Upper lobe of left lung (tissue), 6 donors: ENCODE measurements around the gene TMEM184B. TPM values are rescaled to one million over a fixed set of nuclear protein-coding genes. Genes with fewer than 3 reads are reported as not detected.

Experiments used
- ATAC-seq, 2 donors: fragments of 200-7000 bp; cut with Tn5 transposase; one replicate each; pipeline ENCODE4 v1.9.1; 2022; ENCODE audit warnings: mild to moderate bottlenecking in 2 of 2, moderate library complexity in 2 of 2; ENCODE audit not compliant: low FRiP score in 2 of 2
- DNase-seq, 2 donors: peaks; one replicate each; pipeline ENCODE4 v3.0.0-alpha.2; 2019 to 2020
- H3K27ac ChIP-seq, 4 donors: fragments of 200-600 bp; sonication (generic); one replicate each; pipeline ENCODE4 v1.5.1; 2016 to 2019
- H3K27me3 ChIP-seq, 4 donors: fragments of 200-600 bp; sonication (generic); one replicate each; pipeline ENCODE4 v1.5.1; 2017 to 2019
- H3K36me3 ChIP-seq, 4 donors: fragments of 200-600 bp; sonication (generic); one replicate each; pipeline ENCODE4 v1.5.1; 2016 to 2019
- H3K4me1 ChIP-seq, 4 donors: fragments of 200-600 bp; sonication (generic); one replicate each; pipeline ENCODE4 v1.5.1; 2018 to 2019
- H3K4me3 ChIP-seq, 4 donors: fragments of 200-600 bp; sonication (generic); one replicate each; pipeline ENCODE4 v1.5.1; 2017 to 2019; ENCODE audit warnings: mild to moderate bottlenecking in 2 of 4, moderate library complexity in 1 of 4
- H3K9me3 ChIP-seq, 4 donors: fragments of 200-600 bp; sonication (generic); one replicate each; pipeline ENCODE4 v1.5.1; 2018 to 2019
- EP300 ChIP-seq, 4 donors: sonication (generic); formaldehyde crosslinking; IDR thresholded peaks; one replicate each; pipeline ENCODE4 v1.5.1; 2017; ENCODE audit warnings: antibody characterized with exemption in 4 of 4, control low read depth in 2 of 4
- POLR2A ChIP-seq, 4 donors: fragments of 450-650 bp; IDR thresholded peaks; one replicate each; pipeline ENCODE4 v1.5.1; 2016 to 2017; ENCODE audit warnings: antibody characterized with exemption in 4 of 4, mild to moderate bottlenecking in 2 of 4
- POLR2AphosphoS5 ChIP-seq, 2 donors: sonication (generic); formaldehyde crosslinking; IDR thresholded peaks; one replicate each; pipeline ENCODE4 v1.5.1; 2017; ENCODE audit warnings: antibody characterized with exemption in 2 of 2
- WGBS, 2 donors: methylation state at CpG; one replicate each; pipeline ENCODE4 v1.1.5; 2017 to 2018; 5-methylcytosine and 5-hydroxymethylcytosine counted together
- total RNA-seq, 6 donors: library from RNA; depleted of rRNA in 4 of 6; stranded (reverse); fragments of >200 nt in 4 of 6; gene quantifications; one replicate each; pipeline versions ENCODE4 v1.1.0 to v1.2.1, GENCODE V29; 2016 to 2021
- TF ChIP-seq, protein P1 (sequence below), 6 experiments: fragments of 450-650 bp in 4 of 6; fragments of 200-600 bp in 2 of 6; sonication (generic) in 2 of 6; IDR thresholded peaks; one replicate each; pipeline ENCODE4 v1.5.1; 2016 to 2019; ENCODE audit warnings: antibody characterized with exemption in 6 of 6
- donor health status: DM: no; HTN: no; CAD: no; lungs with moderate emphysema.
- donor health status: DM: no; HTN: yes; CAD: no; lungs with severe emphysema.

TMEM184B gene
- total RNA-seq, 6 donors from 2014 or later, result 47.5 to 141 (median 72.1) TPM

DNA sequence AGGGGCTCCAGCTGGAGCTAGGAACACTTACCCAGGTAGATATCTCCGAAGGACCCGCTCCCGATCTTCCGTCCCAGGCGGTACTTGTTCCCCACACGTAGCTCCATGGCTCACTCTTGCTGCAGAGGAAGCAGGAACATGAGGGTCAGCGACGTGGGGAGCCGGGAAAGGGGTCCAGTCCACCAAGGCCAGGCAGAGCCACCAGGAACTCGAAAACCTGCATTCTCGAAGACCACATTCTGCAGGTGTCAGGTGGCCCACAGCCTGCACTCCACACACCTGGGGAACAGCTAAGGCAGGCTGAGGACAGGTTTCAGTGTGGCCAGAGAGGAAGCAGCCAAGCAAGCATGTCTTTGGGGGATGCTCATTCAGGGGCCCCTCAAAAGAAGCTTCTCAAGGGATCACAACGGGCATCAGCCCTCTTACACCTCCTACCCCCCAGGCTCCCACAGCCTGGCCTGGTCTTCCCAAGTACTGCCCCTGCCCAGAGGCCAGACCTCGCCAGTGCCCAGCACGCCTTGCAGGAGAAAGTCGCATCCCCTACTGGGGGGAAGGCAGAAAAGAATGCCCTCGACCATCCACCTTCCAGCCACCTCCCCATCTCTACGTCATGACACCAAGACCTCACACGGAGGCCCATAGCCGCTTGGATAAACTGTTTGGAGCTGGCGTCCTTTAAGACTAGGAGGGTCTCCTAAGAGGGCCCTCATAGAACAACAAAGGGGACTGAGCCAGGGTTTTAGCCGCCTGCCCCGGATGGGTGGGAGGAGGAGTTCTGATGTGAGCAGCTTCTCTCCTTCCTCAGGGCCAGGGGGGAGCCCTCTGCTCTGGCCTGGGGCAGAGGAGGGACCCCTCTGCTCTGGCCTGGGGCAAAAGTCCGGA is 41.5 kb upstream of the TMEM184B start:
- peaks cover 68 to 84% (median 71%) of the 10 kb centered on the region in 4 donors for H3K4me1 ChIP-seq
- 65 to 75% methylated on average over 11 to 23 of the region's 23 CpGs for WGBS, 2 donors
- no peak for ATAC-seq

DNA sequence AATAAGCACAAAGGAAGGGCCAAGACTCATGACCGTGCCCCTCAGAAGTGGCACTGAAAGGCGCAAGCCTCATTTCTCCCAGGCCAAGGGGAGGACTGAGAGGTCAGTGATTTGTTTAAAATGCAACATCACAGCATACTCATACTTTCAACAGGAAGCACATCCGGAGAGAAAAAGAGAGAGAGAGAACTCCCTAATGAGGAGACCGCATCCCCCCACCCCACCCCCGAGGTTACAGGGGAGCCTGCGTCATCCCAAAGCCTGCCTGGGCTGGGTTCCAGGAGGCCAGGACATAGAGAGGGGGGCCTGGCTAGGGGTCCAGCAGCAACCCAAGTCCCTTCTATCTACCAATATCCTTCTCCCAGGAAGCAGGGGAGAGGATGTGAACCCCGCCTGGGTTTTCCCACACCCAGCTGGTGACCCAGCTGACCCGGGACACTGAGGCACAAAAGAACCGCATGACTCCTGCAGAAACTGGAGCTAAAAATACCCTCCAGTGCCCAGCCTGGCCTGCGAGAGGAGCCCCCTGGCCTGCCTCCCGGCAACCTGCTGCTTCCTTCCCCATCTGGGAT is 40.7 kb upstream of the TMEM184B start:
- 28 to 35% methylated on average over 7 to 11 of the region's 11 CpGs for WGBS, 2 donors
- no peak for DNase-seq

More for the DNA sequence above, 41.5 kb upstream of the TMEM184B start:
- Histone ChIP-seq H3K27me3 (no peaks in the 10 kb centered on the region), H3K4me3 (peak overlapping the region in 3 of 4 donors; percentile 62 to 66 (median 65)), H3K36me3 (peaks cover 0 to 19% (median 0%) of the 10 kb centered on the region in 4 donors), H3K9me3 (no peaks in the 10 kb centered on the region), H3K27ac (peak overlapping the region; percentile 94 to 99 (median 97))
- DNase-seq, result no peak
- TF ChIP-seq POLR2AphosphoS5 (IDR thresholded peaks at IDR 0.05) (no peak), EP300 (IDR thresholded peaks at IDR 0.05) (no peak), POLR2A (IDR thresholded peaks at IDR 0.05) (no peak)
- TF ChIP-seq, protein P1, sequence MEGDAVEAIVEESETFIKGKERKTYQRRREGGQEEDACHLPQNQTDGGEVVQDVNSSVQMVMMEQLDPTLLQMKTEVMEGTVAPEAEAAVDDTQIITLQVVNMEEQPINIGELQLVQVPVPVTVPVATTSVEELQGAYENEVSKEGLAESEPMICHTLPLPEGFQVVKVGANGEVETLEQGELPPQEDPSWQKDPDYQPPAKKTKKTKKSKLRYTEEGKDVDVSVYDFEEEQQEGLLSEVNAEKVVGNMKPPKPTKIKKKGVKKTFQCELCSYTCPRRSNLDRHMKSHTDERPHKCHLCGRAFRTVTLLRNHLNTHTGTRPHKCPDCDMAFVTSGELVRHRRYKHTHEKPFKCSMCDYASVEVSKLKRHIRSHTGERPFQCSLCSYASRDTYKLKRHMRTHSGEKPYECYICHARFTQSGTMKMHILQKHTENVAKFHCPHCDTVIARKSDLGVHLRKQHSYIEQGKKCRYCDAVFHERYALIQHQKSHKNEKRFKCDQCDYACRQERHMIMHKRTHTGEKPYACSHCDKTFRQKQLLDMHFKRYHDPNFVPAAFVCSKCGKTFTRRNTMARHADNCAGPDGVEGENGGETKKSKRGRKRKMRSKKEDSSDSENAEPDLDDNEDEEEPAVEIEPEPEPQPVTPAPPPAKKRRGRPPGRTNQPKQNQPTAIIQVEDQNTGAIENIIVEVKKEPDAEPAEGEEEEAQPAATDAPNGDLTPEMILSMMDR (IDR thresholded peaks at IDR 0.05), result no peak

DNA sequence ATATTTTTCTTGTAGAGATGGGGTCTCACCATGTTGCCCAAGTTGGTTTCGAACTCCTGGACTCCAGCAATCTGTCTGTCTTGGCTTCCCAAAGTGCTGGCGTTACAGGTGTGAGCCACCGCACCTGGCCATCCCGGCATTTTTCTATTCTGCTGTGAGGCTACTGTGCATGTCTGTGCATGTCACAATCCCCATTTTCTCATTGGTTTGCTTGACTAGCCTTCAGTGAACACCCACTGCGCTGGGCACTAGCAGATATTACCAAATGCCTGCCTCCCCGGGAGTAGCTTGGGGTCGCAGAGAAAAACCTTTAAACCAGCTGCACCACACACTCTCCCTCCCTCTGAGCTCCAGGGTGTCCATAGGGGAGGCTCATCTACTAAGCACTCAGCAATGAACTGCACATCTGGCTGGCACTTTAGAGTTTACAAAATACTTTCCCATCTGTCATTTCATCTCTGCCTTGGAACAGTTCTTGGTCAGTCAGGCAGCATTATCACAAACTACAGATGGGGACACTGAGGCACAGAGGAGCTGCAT is 39.5 kb upstream of the TMEM184B start:
- no peak for TF ChIP-seq POLR2AphosphoS5 (IDR thresholded peaks at IDR 0.05)
- TF ChIP-seq, protein P1 (IDR thresholded peaks at IDR 0.05), result no peak
- TF ChIP-seq EP300 (IDR thresholded peaks at IDR 0.05), result no peak
- TF ChIP-seq POLR2A (IDR thresholded peaks at IDR 0.05), result no peak
- WGBS, 2 donors, result 83% methylated on average over 7 of the region's 7 CpGs
- H3K27ac ChIP-seq, result peak overlapping the region; percentile 79 to 99 (median 95)

More for the DNA sequence above, 40.7 kb upstream of the TMEM184B start:
- H3K27me3 ChIP-seq, result no peaks in the 10 kb centered on the region
- H3K36me3 ChIP-seq, result peaks cover 0 to 25% (median 2%) of the 10 kb centered on the region in 4 donors
- peak overlapping the region; percentile 94 to 99 (median 97) for H3K27ac ChIP-seq
- H3K4me1 ChIP-seq, result peaks cover 69 to 81% (median 73%) of the 10 kb centered on the region in 4 donors
- peak overlapping the region in 2 of 4 donors; percentile 65 to 66 for H3K4me3 ChIP-seq
- no peak for ATAC-seq
- no peaks in the 10 kb centered on the region for H3K9me3 ChIP-seq
- TF ChIP-seq EP300 (IDR thresholded peaks at IDR 0.05), result peak in 2 of 4 donors; percentile 2 to 7
- TF ChIP-seq POLR2A (IDR thresholded peaks at IDR 0.05), result no peak
- peak in 1 of 2 donors; percentile 30 for TF ChIP-seq POLR2AphosphoS5 (IDR thresholded peaks at IDR 0.05)

DNA sequence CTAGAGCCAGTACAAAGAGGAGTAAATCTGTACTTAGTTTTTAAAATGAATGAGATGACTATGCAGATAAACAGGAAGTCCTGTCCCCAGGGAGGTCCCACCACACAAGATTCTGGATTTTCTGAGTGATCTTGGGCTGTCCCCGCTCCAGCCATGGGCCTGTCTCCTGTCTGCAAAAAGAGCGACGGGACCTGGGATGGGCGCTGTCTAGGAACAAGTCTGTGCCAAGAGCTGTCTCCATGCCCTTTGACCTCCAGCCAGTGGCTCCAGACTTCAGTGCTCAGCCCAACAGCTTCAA is 38.5 kb upstream of the TMEM184B start:
- TF ChIP-seq POLR2AphosphoS5 (IDR thresholded peaks at IDR 0.05) (no peak), POLR2A (IDR thresholded peaks at IDR 0.05) (no peak), EP300 (IDR thresholded peaks at IDR 0.05) (no peak)
- TF ChIP-seq, protein P1 (IDR thresholded peaks at IDR 0.05), result no peak
- no peak overlapping the region for H3K4me3 ChIP-seq
- 38 to 53% methylated on average over 3 to 4 of the region's 4 CpGs for WGBS, 2 donors
- H3K36me3 ChIP-seq, result peaks cover 0 to 29% (median 4%) of the 10 kb centered on the region in 4 donors
- no peaks in the 10 kb centered on the region for H3K27me3 ChIP-seq
- H3K4me1 ChIP-seq, result peaks cover 62 to 81% (median 67%) of the 10 kb centered on the region in 4 donors
- no peaks in the 10 kb centered on the region for H3K9me3 ChIP-seq
- peak overlapping the region; percentile 15 to 96 (median 86) for H3K27ac ChIP-seq
- DNase-seq (no peak), ATAC-seq (no peak)

More for the DNA sequence above, 39.5 kb upstream of the TMEM184B start:
- no peaks in the 10 kb centered on the region for H3K27me3 ChIP-seq
- no peak for ATAC-seq
- no peak for DNase-seq
- H3K9me3 ChIP-seq, result no peaks in the 10 kb centered on the region
- no peak overlapping the region for H3K4me3 ChIP-seq
- peaks cover 0 to 29% (median 4%) of the 10 kb centered on the region in 4 donors for H3K36me3 ChIP-seq
- H3K4me1 ChIP-seq, result peaks cover 62 to 75% (median 64%) of the 10 kb centered on the region in 4 donors
